Suppressor macrophage (primary cell): ENCODE results near the gene IL2RG.
A peak's percentile ranks its signal among the peaks of the same experiment; 100 is the strongest.

ENCODE experiments used
- DNase-seq, 4 experiments: peaks; one replicate each; pipeline ENCODE4 v3.0.0-alpha.2; 2020 to 2022

The IL2RG gene

DNA sequence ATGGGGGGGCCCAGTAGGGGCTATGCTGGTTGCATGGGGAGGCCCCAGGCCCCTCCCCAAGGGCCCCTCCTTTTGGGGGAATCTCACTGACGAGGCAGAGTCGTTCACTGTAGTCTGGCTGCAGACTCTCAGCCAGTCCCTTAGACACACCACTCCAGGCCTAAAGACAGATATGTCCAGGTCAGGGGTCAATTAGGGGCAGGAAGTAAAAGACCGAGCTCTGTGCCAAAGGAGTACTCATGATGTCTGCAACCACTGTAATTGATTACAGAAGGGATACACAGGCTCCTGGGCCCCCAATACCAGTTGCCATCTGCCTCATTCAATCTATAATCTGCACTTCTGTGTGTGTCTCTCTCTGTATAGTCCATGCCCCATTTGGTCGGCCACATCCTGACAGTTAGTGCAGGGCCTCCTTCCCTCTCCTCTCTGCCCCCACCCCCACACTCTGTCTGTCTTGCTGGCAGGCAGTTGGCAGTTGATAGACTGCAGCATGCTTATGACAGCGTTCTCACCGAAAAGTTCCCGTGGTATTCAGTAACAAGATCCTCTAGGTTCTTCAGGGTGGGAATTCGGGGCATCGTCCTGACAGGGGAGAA, 3.5 kb downstream of the IL2RG start:
- peak in 2 of 4 experiments; percentile 26 to 34 for DNase-seq

DNA sequence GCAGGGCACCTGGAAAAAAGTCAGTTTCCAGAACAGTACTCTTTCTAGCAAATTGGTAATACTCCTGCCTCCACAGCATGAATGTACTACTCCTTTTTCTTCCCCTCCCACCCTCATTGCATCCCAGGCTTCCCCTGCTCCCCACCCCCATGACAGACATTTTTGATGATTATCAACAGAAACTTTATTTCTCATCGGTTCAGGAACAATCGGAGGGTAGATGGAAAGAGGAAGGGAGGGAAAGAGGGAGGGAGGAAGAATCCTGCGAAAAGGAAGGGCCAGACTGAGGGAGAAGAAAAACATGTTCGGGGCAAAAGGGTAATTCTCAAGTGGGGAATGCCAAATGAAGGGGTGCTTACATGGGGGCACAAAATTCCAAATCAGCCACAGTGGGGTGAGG, 4.1 kb downstream of the IL2RG start:
- DNase-seq, result no peak

DNA sequence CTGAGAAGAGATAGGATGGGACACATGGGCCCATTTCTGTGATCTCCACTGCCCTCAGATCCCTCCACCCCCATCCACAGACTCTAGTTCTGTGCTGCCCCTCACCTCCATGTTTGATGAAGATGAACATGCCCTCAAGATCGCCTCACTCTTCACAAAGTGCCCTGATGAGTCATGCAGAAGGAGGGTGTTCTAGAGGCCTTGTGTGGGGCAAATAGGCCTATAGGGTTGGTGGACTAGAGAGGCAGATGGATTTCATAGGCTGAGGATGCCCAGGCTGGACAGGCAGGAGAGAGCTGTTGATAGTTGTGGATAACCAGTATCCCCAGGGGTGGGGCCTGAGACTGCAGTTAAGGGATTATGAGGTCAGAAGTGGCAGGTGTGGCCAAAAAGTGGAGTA, 5.0 kb downstream of the IL2RG start, which contains the start of gene CXorf65:
Gene CXorf65 (minus strand): TSS at position 314 of the 400 bp plus-strand sequence. CDS start 184 bp downstream, at position 130.
- peak in 1 of 4 experiments; percentile 21 for DNase-seq

DNA sequence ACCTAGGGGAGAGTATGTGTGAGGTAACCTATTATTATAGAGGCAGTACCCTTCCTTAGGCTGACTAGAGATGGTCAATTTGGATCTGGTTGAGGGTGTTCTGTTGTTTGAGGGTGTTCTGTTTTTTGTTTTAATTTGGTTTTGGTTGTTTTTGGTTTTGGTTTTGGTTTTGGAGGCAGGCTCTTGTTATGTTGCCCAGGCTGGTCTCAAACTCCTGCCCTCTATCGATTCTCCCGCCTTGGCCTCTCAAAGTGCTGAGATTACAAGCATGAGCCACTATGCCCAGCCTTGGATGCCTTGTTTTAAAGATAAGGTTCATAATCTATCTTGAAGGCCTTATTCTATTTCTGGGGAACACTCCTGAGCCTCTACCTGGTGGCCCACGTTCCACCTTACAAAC, 5.7 kb downstream of the IL2RG start:
- no peak for DNase-seq

DNA sequence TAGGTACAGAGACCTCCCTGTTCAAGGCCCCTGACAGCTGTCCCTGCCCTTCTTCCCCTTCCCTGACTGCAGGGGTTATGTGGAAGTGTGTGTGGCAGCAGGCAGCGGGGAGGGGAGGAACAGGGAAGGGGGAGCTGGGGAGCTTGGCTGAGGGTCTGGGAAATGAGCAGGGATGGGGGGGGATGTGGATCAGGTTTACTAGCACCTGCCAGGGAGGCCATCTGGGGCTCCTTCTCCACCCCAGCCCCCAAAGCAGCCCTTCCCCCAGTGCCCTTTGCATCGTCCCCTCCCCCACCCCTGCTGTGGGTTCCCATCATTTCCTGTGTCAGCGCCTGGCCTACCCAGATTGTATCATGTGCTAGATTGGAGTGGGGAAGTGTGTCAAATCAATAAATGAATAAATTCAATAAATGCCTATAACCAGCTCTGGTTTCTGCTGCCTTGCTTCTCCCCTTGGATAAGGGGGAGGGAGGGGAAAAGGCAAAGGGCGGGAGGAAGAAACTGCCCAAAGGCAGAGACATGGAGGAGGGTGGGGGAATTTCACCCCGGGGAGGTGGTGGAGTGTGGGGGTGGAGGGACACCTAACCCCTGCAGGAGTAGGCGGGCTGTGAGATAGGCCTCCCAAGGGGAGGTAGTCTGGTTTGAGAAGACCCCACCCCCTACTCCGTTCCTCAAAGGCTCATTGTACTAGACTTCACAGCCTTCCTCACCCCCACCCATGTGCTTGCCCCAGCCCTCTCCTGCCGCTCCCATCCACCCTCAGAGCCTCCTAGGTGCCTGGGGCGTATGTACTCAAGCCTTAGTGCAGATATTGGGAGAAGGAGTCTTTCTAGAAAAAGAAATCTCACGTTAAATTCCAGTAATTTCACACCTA, 8.0 kb downstream of the IL2RG start:
- DNase-seq, result peak in 3 of 4 experiments; percentile 34 to 65 (median 52)

DNA sequence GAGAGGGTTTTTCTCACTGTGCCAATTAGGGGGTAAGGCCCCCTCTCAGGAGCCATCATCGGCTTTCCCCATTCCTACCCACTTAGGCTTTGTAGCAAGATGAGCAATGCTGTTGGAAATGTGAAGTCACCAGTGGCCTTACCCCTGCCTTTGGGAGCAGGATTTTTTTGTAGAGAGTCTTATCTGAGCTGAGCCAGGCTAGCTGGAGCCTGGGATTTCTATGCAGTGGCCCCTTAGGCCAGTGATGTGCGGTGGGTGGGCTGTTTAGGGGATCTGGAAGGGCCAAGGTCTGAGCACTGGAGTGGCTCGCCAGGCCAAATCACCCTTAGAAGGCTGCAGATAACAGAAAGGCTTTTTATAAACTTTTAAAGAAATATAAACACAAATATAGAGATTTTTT, 9.1 kb downstream of the IL2RG start:
- no peak for DNase-seq

DNA sequence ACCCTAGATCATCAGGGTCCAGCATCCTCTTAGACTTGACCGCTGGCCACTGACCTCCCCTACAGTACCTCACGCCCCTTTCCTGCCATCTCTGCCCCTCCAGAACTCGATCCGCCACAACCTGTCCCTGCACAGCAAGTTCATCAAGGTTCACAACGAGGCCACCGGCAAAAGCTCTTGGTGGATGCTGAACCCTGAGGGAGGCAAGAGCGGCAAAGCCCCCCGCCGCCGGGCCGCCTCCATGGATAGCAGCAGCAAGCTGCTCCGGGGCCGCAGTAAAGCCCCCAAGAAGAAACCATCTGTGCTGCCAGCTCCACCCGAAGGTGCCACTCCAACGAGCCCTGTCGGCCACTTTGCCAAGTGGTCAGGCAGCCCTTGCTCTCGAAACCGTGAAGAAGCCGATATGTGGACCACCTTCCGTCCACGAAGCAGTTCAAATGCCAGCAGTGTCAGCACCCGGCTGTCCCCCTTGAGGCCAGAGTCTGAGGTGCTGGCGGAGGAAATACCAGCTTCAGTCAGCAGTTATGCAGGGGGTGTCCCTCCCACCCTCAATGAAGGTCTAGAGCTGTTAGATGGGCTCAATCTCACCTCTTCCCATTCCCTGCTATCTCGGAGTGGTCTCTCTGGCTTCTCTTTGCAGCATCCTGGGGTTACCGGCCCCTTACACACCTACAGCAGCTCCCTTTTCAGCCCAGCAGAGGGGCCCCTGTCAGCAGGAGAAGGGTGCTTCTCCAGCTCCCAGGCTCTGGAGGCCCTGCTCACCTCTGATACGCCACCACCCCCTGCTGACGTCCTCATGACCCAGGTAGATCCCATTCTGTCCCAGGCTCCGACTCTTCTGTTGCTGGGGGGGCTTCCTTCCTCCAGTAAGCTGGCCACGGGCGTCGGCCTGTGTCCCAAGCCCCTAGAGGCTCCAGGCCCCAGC, 10.5 kb downstream of the IL2RG start:
- DNase-seq, result no peak

DNA sequence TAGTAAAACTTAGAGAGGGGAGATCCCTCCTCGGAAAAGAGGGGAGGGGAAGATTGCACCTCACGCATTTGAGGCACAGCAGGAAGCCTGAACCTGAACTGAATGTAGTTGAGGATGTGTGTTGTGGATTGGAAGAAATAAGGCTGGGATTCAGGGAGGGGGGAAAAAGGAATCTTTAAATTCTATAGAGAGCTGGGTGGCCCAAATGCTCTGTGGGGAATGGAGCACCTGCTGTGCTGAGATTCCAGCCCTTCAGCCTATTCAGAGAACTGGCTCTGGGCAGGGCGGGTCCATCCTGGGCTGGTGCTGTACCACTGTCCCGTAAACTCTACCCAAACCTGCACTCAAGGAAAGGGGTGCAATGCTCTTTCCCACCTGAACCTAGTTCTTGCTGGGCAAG, 11.6 kb downstream of the IL2RG start:
- no peak for DNase-seq

DNA sequence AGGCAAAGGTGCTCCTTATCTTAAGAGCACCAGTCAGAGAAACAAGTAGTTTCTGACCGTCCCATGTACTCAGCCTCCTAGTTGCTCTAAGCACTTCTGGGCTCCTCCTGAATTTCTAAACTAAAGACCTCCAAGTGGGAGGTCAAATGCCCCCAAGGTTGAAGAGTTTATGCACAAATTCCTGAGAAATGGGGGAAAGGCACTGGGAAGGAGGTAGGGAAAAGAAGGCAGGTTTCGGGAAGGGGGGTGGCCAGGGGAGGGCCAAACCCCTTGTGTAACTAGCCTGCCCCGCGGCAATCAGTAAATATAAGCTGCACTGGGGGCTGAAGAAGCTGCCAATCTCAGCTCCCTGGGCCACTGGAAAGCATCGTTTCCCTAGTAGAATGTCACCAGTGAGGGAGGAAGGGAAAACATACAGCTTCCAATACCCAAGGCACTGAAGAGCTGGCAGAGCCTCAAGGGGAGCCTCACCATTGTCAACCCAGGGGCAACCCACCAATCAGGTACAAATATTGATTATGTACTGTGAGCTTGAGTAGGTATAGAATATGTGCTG, 12.3 kb downstream of the IL2RG start:
- DNase-seq, result no peak

DNA sequence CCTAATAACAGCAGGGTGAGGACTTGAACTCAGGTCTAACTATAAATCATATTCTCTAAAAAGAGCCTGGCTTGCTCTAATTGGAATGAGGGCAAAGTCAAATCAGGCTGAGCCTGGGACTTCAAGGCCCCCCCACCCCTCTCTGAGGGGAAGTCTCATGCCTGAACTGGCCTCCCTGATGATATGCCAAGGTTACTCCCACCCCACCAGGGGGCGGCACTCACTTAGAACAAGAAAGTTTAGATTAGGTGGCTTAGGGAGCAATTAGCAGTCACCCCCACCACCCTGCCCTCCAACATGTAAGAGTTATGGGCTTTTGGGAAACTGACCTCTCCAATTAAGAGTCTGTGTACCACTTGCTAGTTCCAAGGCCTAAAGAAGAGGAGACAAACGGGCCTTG, 13.1 kb downstream of the IL2RG start:
- DNase-seq, result peak; percentile 64 to 82 (median 78)

DNA sequence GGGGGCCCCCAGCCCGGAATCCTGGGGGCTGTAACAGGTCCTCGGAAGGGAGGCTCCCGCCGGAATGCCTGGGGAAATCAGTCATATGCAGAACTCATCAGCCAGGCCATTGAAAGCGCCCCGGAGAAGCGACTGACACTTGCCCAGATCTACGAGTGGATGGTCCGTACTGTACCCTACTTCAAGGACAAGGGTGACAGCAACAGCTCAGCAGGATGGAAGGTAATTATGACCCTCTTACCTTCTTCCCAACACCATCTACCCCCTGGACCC, 14.7 kb downstream of the IL2RG start:
- no peak for DNase-seq

DNA sequence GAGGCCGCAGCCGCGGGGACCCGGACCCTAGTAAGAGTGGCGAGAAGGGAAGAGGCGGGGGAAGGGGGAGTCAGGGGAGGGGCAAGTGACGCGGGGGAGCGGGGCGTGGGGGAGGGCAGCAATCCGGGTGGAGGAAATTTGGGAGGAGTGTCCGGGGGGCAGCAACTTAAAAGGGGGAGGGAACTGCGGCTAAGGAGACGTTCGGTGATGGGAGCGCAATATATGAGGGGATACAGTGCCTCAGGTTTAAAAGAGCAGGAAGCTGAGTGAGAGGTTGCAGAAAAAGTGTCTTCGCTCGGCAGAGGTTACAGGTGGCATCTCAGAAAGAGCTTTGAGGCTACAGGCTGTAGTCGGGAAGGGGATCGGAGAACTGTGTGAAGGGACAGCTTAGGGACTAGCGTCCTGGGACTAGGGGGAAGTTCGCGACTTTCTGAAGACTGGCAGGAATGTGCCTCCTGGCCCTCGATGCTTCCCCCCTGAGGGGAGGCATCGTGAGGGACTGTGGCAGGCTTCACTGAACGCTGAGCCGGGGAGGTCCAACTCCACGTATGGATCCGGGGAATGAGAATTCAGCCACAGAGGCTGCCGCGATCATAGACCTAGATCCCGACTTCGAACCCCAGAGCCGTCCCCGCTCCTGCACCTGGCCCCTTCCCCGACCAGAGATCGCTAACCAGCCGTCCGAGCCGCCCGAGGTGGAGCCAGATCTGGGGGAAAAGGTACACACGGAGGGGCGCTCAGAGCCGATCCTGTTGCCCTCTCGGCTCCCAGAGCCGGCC, 15.2 kb downstream of the IL2RG start:
- peak in 2 of 4 experiments; percentile 38 to 61 for DNase-seq

DNA sequence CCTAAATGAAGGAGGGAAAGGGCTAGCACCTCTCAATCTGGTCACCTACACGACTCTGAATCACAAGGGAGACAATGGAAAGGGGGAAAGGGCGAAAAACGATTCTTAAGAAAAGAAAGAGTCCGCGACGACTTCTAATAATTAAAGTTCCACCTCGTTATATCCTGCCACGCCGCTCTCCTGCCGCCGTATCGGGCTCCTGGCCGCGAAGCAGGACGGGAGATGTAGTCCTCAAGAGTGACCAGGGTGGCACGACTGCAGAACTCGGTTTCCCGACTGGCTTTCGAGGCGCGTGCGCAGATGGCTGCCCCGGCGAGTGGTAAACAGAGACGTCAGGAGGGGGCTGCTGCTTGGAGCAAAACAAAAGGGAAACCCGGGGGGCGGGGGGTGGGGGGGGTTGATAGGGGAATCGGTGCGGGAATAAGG, 15.8 kb downstream of the IL2RG start, which contains the start of gene FOXO4:
Gene FOXO4 (plus strand): TSS at position 297 of the 426 bp plus-strand sequence. CDS start 678 bp downstream, outside the sequence.
- peak; percentile 84 to 93 (median 91) for DNase-seq

DNA sequence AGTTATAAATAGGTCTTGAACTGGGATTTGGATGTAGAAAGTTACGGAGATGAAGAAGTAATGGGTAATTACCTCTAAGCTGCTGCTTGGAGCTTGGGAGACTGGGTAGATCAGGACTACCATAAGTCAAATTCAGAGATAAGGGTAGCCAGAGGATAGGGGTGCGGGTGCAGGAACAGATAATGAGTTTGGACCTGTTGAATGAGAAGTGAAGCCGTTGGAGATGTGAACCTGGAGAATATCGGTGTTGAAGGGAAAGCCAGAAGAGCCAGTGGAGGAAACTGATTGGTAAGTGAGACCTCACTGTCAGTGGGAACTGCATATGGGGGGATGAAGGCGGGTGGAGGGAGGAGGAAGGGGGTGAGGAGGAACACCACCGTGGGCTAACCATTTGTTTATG, 16.3 kb downstream of the IL2RG start:
- no peak for DNase-seq

DNA sequence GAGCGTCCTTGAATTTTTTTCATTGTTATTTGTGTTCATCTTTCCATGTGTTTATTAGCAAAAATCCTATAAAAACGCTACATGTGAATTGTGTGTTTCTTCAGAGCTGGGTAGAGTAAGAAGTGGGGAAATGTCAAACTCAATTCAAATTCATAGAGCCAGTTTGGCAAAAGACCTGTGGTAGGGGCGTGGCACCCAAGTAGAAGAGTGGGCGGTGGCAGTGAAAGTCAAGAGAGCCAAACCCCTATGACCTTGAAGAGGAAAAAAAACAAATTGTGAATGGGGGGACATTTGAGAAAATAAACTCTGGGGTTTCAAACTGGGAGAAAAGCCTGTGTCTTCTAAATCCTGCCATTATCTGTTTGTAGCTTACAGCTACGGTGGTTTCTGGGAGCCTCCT, 20.1 kb downstream of the IL2RG start:
- no peak for DNase-seq

DNA sequence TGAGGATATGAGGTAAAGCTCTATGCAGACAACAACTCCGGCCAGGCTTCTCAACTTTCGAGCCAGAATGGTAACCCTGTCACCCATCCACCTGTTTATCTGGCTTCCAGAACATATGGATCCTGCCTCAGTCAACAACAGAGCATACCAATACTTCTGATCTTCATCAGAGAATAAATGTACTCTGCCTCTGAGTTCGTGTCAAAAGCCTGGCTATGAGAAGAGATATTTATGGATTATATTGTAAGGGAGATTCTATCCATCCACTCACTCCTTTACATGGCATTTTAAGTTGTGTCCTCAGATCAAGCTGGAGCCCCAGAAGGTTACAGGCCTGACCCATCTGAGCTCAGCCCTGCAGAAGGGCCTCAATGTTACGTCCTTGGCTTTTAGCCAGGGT, 25.5 kb downstream of the IL2RG start:
- DNase-seq, result no peak

DNA sequence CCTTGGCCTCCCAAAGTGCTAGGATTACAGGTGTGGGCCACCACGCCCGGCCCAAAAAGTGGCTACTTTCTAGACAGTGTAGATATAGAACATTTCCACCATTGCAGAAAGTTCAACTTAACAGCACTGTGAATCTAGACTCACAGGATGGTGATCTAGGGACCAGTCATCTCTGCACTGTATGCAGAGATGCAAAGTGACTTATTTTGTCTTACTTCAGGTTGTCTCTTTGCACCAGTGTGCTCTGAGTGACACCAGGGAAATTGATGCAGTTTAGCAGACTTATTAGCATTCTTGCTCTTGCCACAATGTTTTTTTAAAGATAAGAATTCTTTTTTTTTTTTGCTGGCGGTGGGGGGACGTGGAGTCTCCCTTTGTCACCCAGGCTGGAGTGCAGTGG, 28.6 kb downstream of the IL2RG start:
- no peak for DNase-seq

DNA sequence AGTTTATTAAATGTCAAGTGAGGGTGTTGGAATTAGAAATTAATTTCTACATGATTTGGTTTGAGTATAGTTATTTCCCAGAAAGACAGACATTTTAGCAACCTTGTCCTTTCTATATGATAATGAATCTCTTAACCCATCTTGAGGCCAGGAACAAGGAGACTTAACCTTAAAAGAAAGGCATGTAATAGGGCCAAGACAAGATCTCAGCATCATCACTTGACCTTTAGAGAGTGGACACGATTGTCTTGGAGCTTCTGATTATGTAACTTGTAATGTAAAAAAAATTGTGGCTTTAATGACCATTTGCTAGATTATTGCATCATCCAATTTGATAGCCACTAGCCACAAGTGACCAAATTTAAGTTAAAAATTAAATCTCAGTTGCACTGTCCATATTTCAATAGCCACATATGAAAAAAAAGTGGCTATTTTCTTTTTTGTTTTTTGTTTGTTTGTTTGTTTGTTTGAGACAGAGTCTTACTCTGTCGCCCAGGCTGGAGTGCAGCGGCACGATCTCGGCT, 29.2 kb downstream of the IL2RG start:
- no peak for DNase-seq

DNA sequence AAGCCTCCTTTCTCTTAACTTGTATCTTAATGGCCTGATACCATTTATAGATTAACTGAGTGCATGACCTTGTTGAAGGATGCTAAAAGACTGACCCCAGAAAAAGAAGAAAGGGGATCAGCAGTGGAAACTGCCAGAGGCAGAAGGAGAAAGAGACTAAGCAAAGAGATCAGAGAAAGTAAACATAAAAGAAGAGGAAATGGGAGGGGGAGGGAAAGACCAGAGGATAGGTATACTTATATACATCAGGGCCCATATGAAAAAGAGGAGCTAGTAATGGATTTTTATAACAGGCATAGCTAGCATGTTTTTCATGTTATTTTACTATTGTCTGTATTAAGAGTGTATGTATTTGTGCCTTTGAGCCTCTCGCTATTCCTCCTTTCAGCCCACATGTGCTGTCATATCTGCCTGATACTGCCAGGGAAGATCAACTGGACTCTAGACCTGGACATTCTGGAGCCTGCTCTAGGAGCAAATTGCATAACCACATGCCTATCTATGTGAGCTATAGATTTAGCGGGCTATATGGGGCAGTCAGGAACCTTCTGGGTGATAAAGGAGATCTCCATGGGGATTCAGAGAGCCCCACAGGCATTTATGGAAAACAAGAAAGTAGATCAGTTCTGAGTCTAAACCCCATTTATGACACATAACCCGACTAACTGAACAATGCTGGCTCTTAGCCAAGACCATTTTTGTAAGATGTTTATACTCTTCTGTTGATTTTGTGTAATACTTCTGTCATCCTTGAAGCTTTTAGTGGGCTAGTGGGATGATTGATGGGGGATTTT, 29.9 kb downstream of the IL2RG start:
- no peak for DNase-seq

DNA sequence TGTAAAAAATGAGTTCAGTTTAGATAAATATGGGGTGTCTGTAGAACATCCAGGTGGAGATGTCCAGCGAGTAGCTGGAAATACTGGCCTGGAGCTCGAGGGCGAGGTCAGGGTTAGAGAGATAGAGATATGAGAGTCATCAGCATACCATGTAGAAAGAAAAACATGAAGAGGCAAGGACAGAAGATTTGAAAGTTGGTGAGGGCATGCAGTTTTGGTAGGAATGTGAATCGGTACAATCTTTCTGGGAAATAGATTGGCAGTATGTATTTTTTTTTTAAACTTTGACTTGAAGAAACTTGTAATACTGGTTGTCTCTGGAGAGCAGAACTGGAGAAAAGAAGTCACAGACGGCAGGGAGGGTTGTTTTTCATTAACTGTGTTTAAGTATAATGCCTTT, 40.8 kb downstream of the IL2RG start:
- no peak for DNase-seq
